KOPT-K1 (cell line): ENCODE results near the gene C11orf68.

Experiments used
- H3K27ac ChIP-seq: fragments of 200-600 bp; sonication (generic); 2 replicates; pipeline ENCODE4 v1.5.1; 2016; ENCODE audit warnings: antibody characterized with exemption, mild to moderate bottlenecking, low read depth, low read length; ENCODE audit not compliant: poor library complexity, severe bottlenecking
- H3K36me3 ChIP-seq: fragments of 200-600 bp; sonication (generic); 2 replicates; pipeline ENCODE4 v1.5.1; 2017; ENCODE audit warnings: antibody characterized with exemption, mild to moderate bottlenecking, low read length, moderate library complexity; ENCODE audit not compliant: insufficient read depth
- H3K9me3 ChIP-seq: fragments of 200-600 bp; sonication (generic); 2 replicates; pipeline ENCODE4 v1.5.1; 2017; ENCODE audit warnings: antibody characterized with exemption, low read length, mild to moderate bottlenecking; ENCODE audit not compliant: insufficient read depth, poor library complexity, severe bottlenecking

Gene C11orf68

GRCh38 chr11:65947603-65948125 is 28.8 kb upstream of the C11orf68 start:
- Histone ChIP-seq H3K27ac (no peak overlapping the region), H3K36me3 (no peaks in the 10 kb centered on the region), H3K9me3 (no peaks in the 10 kb centered on the region)

GRCh38 chr11:65947133-65947532 is 28.3 kb upstream of the C11orf68 start:
- no peaks in the 10 kb centered on the region for H3K36me3 ChIP-seq
- no peak overlapping the region for H3K27ac ChIP-seq
- no peaks in the 10 kb centered on the region for H3K9me3 ChIP-seq

GRCh38 chr11:65946655-65947054 is 27.8 kb upstream of the C11orf68 start:
- Histone ChIP-seq H3K36me3 (no peaks in the 10 kb centered on the region), H3K9me3 (no peaks in the 10 kb centered on the region), H3K27ac (no peak overlapping the region)

- H3K27ac ChIP-seq = no peak overlapping the region
- no peaks in the 10 kb centered on the region for H3K36me3 ChIP-seq
- H3K9me3 ChIP-seq = no peaks in the 10 kb centered on the region
Measured at GRCh38 chr11:65945941-65946558, 27.2 kb upstream of the C11orf68 start.

- H3K36me3 ChIP-seq = no peaks in the 10 kb centered on the region
- no peaks in the 10 kb centered on the region for H3K9me3 ChIP-seq
Measured at GRCh38 chr11:65945430-65945911, 26.6 kb upstream of the C11orf68 start, which contains the start of gene TSGA10IP. Gene TSGA10IP (plus strand): TSS chr11:65945480. CDS start chr11:65945676, 196 bp downstream.

GRCh38 chr11:65944767-65945166 is 25.9 kb upstream of the C11orf68 start:
- Histone ChIP-seq H3K9me3 (no peaks in the 10 kb centered on the region), H3K27ac (no peak overlapping the region), H3K36me3 (no peaks in the 10 kb centered on the region)

More at GRCh38 chr11:65945430-65945911, 26.6 kb upstream of the C11orf68 start, which contains the start of gene TSGA10IP:
- no peak within 1 kb of the TSS for H3K27ac ChIP-seq

GRCh38 chr11:65944191-65944590 is 25.3 kb upstream of the C11orf68 start:
- Histone ChIP-seq H3K36me3 (no peaks in the 10 kb centered on the region), H3K9me3 (no peaks in the 10 kb centered on the region), H3K27ac (no peak overlapping the region)

- Histone ChIP-seq H3K27ac (no peak overlapping the region), H3K9me3 (no peaks in the 10 kb centered on the region)
Measured at GRCh38 chr11:65942531-65942930, 23.7 kb upstream of the C11orf68 start.

GRCh38 chr11:65941720-65942310 is 23.0 kb upstream of the C11orf68 start:
- no peak overlapping the region for H3K27ac ChIP-seq
- no peaks in the 10 kb centered on the region for H3K9me3 ChIP-seq
- no peaks in the 10 kb centered on the region for H3K36me3 ChIP-seq

More at GRCh38 chr11:65942531-65942930, 23.7 kb upstream of the C11orf68 start:
- H3K36me3 ChIP-seq = no peaks in the 10 kb centered on the region

- Histone ChIP-seq H3K9me3 (no peaks in the 10 kb centered on the region), H3K36me3 (no peaks in the 10 kb centered on the region), H3K27ac (no peak overlapping the region)
Measured at GRCh38 chr11:65937766-65938165, 18.9 kb upstream of the C11orf68 start.

GRCh38 chr11:65934014-65934413 is 15.2 kb upstream of the C11orf68 start:
- H3K9me3 ChIP-seq = no peaks in the 10 kb centered on the region
- no peak overlapping the region for H3K27ac ChIP-seq
- no peaks in the 10 kb centered on the region for H3K36me3 ChIP-seq

GRCh38 chr11:65932558-65932919 is 13.7 kb upstream of the C11orf68 start:
- Histone ChIP-seq H3K9me3 (no peaks in the 10 kb centered on the region), H3K36me3 (no peaks in the 10 kb centered on the region), H3K27ac (no peak overlapping the region)

GRCh38 chr11:65931773-65932557 is 13.1 kb upstream of the C11orf68 start:
- Histone ChIP-seq H3K36me3 (no peaks in the 10 kb centered on the region), H3K27ac (peak overlapping the region; percentile 37), H3K9me3 (no peaks in the 10 kb centered on the region)

- Histone ChIP-seq H3K27ac (peak overlapping the region; percentile 96), H3K9me3 (no peaks in the 10 kb centered on the region), H3K36me3 (peaks cover 12% of the 10 kb centered on the region; the same call in 1 of the 2 replicates)
Measured at GRCh38 chr11:65928667-65929066, 9.8 kb upstream of the C11orf68 start.

- peak overlapping the region; percentile 96 for H3K27ac ChIP-seq
Measured at GRCh38 chr11:65927904-65928397, 9.1 kb upstream of the C11orf68 start.

More at GRCh38 chr11:65927904-65928397, 9.1 kb upstream of the C11orf68 start:
- no peaks in the 10 kb centered on the region for H3K9me3 ChIP-seq
- peaks cover 19% of the 10 kb centered on the region for H3K36me3 ChIP-seq
